Right lobe of liver (tissue), 6 donors: ENCODE data around the gene ALPK3. TPM values are rescaled to one million over a fixed set of nuclear protein-coding genes. Genes with fewer than 3 reads are reported as not detected.

Source experiments
- ATAC-seq, 4 donors: fragments of 200-7000 bp; cut with Tn5 transposase; one replicate each; pipeline ENCODE4 v1.9.1; 2020; ENCODE audit warnings: mild to moderate bottlenecking in 4 of 4, moderate library complexity in 4 of 4
- DNase-seq, 3 donors: peaks; one replicate each; pipeline ENCODE4 v3.0.0-alpha.2; 2020
- H3K27ac ChIP-seq, 3 donors: fragments of 200-600 bp; one replicate each; pipeline ENCODE4 v1.8.0; 2022
- H3K27me3 ChIP-seq, 2 donors: fragments of 200-600 bp; one replicate each; pipeline ENCODE4 v1.8.0; 2022
- H3K36me3 ChIP-seq, 4 donors: fragments of 200-600 bp; sonication (generic) in 1 of 4; one replicate each; pipeline versions ENCODE4 v1.5.1 to v1.8.0; 2017 to 2022; ENCODE audit warnings: control low read depth in 1 of 4
- H3K4me1 ChIP-seq, 4 donors: fragments of 200-600 bp; sonication (generic) in 1 of 4; one replicate each; pipeline versions ENCODE4 v1.5.1 to v1.8.0; 2017 to 2022; ENCODE audit warnings: control low read depth in 1 of 4
- H3K4me3 ChIP-seq, 3 donors: fragments of 200-600 bp; one replicate each; pipeline ENCODE4 v1.8.0; 2022
- H3K9me3 ChIP-seq, 4 donors: fragments of 200-600 bp; sonication (generic) in 1 of 4; one replicate each; pipeline versions ENCODE4 v1.5.1 to v1.8.0; 2017 to 2022; ENCODE audit warnings: control low read depth in 1 of 4
- CTCF ChIP-seq, 4 donors: fragments of 200-600 bp in 3 of 4; fragments of 450-650 bp in 1 of 4; IDR thresholded peaks; one replicate each; pipeline versions ENCODE4 v1.5.1 to v1.8.0; 2016 to 2022; ENCODE audit warnings: antibody characterized with exemption in 4 of 4, mild to moderate bottlenecking in 2 of 4
- POLR2A ChIP-seq: fragments of 450-650 bp; IDR thresholded peaks from one replicate; pipeline ENCODE4 v1.6.1; 2017; ENCODE audit warnings: antibody characterized with exemption, mild to moderate bottlenecking
- WGBS: methylation state at CpG from one replicate; pipeline ENCODE4 v1.1.6; 2018; ENCODE audit warnings: low coverage, low lambda C conversion rate; ENCODE audit not compliant: insufficient coverage; ENCODE audit errors: missing lambda C conversion rate; 5-methylcytosine and 5-hydroxymethylcytosine counted together
- intact Hi-C, 2 donors: fragments of 100-400 bp; cut with DNase I; formaldehyde crosslinking; loops; one replicate each; pipeline versions ENCODE4 v1.11.2 to v1.14.1; 2022
- long read RNA-seq: library from polyadenylated mRNA; unstranded; transcript quantifications from one replicate; pipeline ENCODE4 v2.0.0, GENCODE V29; 2019
- total RNA-seq, 6 experiments: library from RNA; depleted of rRNA in 2 of 6; stranded (reverse); fragments of >200 nt in 2 of 6; fragmentation: NEBNext Ultra II Directional in 3 of 6; extraction: Animal tissue kit (Norgen Biotek cat#: 25700) in 3 of 6; gene quantifications; one replicate each; pipeline versions ENCODE4 v1.1.0 to v1.2.4, GENCODE V29; 2016 to 2023
- donor health status: DM: no; HTN: yes; CAD: no.
- donor health status: DM: no; HTN: no; CAD: no.
- donor health status: DM: no; HTN: no; CAD: no.
- donor health status: DM: no; HTN: yes; CAD: no.
- donor health status: DM: no; HTN: yes; CAD: no.

Gene ALPK3
- 10 to 100 TPM in 1 of 6 experiments, 1 to 10 TPM in 5; 1.3 to 12.5 (median 5.5) TPM for total RNA-seq
- long read RNA-seq, partial matches to known transcripts = 0 of 1 reads
- long read RNA-seq, other reads (novel, unspliced or antisense) = 1 of 1 reads

- peak in 2 of 4 donors; percentile 13 to 35 for TF ChIP-seq CTCF (IDR thresholded peaks at IDR 0.05)
- no peak for TF ChIP-seq POLR2A
- H3K9me3 ChIP-seq = no peaks in the 10 kb centered on the region
- intact Hi-C loops = no loop called here
- peak; percentile 64 to 79 (median 67) for DNase-seq
- ATAC-seq = peak; percentile 45 to 64 (median 64)
- H3K4me3 ChIP-seq = peak within 1 kb of the TSS; percentile 18 to 43 (median 21)
- H3K4me1 ChIP-seq = peaks cover 0 to 37% (median 10%) of the 10 kb centered on the region in 4 donors
- no peaks in the 10 kb centered on the region for H3K27me3 ChIP-seq
- WGBS = 24% methylated on average over 7 of the region's 63 CpGs
- H3K36me3 ChIP-seq = no peaks in the 10 kb centered on the region
- peak within 1 kb of the TSS; percentile 84 to 95 (median 91) for H3K27ac ChIP-seq
These were observed at the start of gene ALPK3 for GRCh38 chr15:84816694-84817465. TSS of gene ALPK3 (plus strand) at chr15:84817356. CDS start at chr15:84817453, 97 bp downstream.

- Histone ChIP-seq H3K27me3 (no peaks in the 10 kb centered on the region), H3K27ac (no peak overlapping the region), H3K4me1 (peaks cover 0 to 22% (median 6%) of the 10 kb centered on the region in 4 donors), H3K36me3 (peaks cover 0 to 15% (median 7%) of the 10 kb centered on the region in 4 donors), H3K9me3 (no peaks in the 10 kb centered on the region), H3K4me3 (no peak overlapping the region)
- WGBS = 53% methylated on average over 5 of the region's 5 CpGs
- TF ChIP-seq CTCF (IDR thresholded peaks at IDR 0.05) (no peak), POLR2A (no peak)
- intact Hi-C loops = no loop called here
- ATAC-seq (peak in 1 of 4 donors; percentile 37), DNase-seq (no peak)
These were observed 45.1 kb upstream of the ALPK3 start for GRCh38 chr15:84772031-84772430.

GRCh38 chr15:84772467-84772866 lies 44.7 kb upstream of the ALPK3 start:
- DNase-seq (no peak), ATAC-seq (peak in 3 of 4 donors; percentile 52 to 62 (median 55))
- no peak overlapping the region for H3K27ac ChIP-seq
- no peaks in the 10 kb centered on the region for H3K27me3 ChIP-seq
- TF ChIP-seq POLR2A (no peak), CTCF (IDR thresholded peaks at IDR 0.05) (no peak)
- no peaks in the 10 kb centered on the region for H3K9me3 ChIP-seq
- peaks cover 0 to 23% (median 6%) of the 10 kb centered on the region in 4 donors for H3K4me1 ChIP-seq
- H3K36me3 ChIP-seq = peaks cover 0 to 15% (median 7%) of the 10 kb centered on the region in 4 donors
- 34% methylated on average over 2 of the region's 2 CpGs for WGBS
- H3K4me3 ChIP-seq = no peak overlapping the region
- intact Hi-C loops = no loop called here

- 64% methylated on average over 3 of the region's 3 CpGs for WGBS
- intact Hi-C loops = no loop called here
- ATAC-seq = peak in 3 of 4 donors; percentile 16 to 33 (median 29)
These were observed 43.4 kb upstream of the ALPK3 start for GRCh38 chr15:84773716-84774115.

More at GRCh38 chr15:84773716-84774115, 43.4 kb upstream of the ALPK3 start:
- Histone ChIP-seq H3K27ac (peak overlapping the region in 1 of 3 donors; percentile 1), H3K27me3 (no peaks in the 10 kb centered on the region), H3K4me3 (no peak overlapping the region), H3K9me3 (no peaks in the 10 kb centered on the region), H3K36me3 (peaks cover 0 to 10% (median 3%) of the 10 kb centered on the region in 4 donors), H3K4me1 (peaks cover 0 to 23% (median 6%) of the 10 kb centered on the region in 4 donors)
- no peak for DNase-seq
- TF ChIP-seq POLR2A (no peak), CTCF (IDR thresholded peaks at IDR 0.05) (no peak)
